HG02763 (cell line): Measurements from ENCODE around the gene COQ3.

Experiments
- ATAC-seq: cut with Tn5 transposase; IDR thresholded peaks from one replicate; pipeline ENCODE4 v1.9.1; 2021; ENCODE audit warnings: mild to moderate bottlenecking, moderate library complexity; ENCODE audit not compliant: unreplicated experiment

COQ3 gene, protein sequence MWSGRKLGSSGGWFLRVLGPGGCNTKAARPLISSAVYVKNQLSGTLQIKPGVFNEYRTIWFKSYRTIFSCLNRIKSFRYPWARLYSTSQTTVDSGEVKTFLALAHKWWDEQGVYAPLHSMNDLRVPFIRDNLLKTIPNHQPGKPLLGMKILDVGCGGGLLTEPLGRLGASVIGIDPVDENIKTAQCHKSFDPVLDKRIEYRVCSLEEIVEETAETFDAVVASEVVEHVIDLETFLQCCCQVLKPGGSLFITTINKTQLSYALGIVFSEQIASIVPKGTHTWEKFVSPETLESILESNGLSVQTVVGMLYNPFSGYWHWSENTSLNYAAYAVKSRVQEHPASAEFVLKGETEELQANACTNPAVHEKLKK

DNA sequence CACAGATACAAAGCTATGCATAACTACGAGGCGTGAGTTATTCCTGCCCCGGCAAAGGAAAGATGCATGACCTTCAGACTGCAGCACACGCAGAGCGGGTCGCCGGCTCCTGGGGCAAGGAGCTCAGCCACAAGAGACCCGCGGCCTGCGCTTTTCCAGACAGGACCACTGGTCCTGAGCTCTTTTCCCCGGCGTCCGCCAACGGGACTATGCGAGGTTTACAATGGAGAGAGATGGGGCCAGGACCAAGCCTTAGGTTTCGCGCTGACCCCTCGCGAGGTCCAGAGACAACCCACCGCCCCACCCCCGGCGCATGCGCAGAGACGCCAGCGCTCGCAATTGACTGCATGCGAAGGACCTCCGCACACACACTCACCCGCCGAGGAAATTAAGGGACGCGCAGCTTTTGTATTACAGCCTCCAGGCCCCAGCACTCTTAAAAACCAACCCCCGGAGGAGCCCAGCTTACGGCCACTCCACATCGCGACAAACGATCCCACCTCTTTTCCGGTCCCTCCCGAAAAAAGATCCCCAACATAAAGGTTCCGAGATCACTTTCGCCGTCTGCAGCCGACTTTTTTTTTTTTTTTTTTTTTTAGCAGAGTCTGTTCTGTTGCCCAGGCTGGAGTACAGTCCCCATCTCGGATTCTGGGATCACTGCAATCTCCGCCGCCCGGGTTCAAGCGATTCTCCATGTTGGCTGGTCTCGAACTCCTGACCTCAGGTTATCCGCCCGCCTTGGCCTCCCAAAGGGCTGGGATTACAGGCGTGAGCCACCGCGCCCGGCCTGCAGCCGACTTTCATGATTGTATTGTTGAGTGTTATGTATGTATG, at the start of gene COQ3:
COQ3 (minus strand) TSS at position 498 of the 834 bp plus-strand sequence; CDS start at position 482, 16 bp downstream.
- ATAC-seq = peak; percentile 87

DNA sequence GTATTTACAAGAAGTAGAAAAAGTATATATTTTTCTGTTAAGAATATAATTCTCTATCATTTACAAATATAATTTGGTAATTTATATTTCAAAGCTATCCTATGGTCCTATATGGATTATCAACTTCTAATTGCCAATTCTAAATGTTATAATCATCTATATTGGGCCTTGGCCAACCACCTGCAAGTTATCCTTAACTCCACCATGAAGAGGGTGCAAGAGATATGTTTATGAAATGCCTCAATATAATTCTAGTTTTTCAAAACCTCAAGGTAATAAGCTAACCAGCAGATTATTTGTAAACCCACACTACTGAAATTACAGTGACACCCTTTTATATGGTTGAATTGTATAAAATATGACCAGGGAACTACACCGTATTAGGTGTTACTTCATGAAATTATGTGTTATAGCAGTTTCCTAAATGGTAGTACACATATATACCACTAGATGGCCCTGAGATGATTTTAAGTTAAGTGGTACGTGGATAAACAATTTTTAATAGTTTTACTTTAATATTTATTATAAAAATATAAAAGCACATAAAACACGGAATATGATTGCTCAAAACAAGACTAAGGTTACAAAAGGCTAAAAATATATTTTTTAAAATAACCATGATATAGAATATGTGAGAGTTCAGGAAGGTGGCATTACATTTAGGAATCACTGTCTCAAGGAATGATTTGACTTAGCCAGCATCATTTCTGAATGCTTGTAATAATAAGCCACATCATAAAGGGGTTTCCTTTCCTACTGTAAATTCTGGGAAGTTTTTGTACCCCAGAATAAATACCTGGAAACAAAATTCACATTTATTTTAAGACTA, 40.9 kb upstream of the COQ3 start:
- ATAC-seq = no peak

DNA sequence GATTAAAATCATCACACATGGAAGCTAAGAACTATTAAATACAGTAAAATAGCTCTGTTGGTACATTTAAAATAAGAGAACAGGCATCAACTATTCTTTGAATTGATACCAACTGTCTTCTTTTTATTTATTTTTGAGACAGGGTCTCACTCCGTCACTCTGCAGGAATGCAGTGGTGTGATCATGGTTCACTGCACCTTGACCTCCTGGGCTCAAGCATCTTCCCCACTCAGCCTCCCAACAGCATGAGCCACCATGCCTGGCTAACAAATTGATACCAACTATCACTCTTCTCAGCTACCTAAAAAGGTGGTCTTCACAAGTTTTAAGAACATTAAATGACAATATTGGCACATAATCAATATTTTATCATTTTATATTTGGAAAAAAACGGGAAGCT, 38.9 kb upstream of the COQ3 start:
- ATAC-seq = no peak

DNA sequence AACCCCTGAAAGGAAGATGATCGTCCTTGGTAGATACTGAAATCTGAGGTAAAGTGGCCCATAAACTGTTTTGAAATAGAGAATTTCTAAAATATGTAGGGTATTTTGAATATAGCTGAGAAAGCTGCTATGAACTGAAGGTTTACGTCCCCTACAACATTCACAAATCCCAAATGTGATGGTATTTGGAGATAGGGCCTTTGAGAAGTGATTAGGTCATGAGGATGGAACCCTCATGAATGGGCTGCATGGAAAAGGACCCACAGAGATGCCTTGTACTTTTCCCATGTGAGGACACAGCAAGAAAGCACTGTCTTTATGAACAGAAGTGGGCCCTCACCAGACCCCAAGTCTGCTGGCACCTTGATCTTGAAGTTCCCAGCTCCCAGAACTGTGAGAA, 37.9 kb upstream of the COQ3 start:
- ATAC-seq = no peak

DNA sequence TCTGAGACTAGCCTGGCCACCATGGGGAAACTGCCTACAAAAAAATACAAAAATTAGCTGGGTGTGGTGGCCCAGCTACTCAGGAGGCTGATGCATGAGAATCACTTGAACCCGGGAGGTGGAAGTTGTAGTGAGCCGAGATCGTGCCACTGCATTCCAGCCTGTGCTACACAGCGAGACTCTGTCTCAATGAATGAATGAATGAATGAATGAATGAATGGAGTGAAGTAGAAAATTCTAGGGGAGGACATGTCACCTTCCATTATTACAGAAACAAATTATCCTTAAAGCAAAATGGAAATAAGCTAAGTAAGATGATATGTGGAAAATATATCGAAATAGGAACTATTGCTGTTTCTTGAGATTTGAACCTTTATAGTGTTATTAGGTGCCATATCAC, 34.0 kb upstream of the COQ3 start:
- ATAC-seq = no peak

DNA sequence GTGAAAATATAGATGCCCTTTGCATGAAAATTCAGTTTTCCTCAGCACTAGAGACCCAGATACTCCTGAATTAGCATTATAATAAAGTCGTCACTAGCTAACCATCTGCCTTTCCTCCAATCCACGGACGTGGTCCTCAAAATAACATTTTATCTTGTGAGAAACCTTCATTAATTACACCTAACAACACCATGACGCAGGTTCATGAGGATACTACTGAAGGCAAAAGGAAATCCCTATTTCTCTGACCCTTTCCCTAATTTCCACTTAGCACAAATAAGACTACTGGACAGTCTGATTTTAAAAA, 32.4 kb upstream of the COQ3 start:
- no peak for ATAC-seq

DNA sequence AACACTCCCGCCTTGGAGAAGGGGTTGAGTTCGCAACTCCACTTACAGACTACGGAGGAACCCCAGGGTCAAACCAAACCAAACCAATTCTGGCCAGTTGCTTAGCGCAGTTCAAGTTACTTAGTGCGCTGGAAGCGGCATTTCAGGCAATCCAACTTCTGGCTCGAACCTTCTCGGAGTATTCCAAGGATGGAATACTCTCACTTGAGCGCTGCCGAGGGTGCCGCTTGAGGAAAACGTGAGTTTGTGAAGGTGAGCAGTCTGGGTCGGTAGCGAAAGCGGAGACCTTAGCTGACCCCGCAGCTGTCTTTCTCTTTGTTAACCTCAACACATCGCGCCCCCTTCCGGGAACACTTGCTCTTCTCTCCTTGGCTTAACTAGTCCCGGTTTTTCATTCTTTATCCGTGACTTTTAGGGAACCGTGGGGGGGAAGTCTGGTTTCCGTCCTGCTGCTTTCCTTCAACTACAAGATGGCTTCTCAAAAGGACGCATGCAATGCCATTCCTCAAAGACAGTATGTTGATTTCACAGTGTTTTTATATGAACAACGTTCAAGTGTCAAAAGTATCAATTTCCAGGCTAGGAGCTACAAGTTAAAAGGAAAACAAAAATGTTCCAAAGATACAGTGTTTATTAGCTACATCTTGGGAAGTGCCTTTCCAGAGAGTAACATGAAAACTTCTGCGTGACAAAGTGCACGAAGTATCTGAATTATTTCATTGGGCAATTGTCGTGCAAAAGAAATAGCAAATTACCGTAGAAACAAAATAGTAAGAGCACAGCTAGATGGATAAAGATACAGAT, 31.9 kb upstream of the COQ3 start:
- peak; percentile 49 for ATAC-seq

DNA sequence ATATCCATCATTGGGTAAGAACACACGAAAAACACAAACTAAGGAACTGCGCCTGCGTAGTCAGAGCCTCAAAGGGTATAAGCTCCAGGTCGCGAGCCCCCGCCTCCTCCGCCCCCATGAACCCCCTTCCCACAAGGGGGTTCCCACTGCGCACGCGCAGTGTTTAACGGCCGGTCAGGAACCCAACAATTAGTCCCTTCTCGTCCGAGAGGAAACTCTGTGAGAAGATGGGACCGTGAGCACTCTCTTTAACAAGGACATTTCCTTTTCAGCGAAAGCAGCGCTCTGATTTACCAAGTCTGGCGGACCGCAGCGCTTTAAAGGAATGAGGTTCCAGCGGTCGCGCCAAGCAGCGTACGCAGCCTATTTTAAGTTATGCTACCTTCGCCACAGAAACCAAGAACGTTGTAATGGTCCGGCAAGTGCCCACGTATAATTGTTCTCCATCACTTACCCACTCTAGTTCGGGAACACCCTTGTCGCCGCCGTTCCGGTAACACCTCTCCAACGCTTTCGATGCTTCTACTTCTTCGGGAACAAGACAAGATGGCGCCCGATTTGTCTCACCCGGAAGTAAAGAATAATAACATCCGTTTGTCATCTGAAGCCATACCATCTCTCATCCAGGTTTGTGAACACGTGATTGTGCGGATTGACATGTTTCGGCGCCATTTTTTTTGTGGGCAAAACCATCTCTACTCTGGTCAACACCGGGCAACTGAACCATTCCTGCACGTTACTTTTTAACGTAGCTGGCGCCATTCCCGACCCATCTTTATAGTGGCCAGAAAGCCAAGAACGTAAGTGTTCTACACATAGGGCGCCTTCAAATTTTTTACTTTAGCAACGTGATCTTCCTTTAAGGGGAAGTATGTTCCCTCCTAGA, 31.0 kb upstream of the COQ3 start, which contains the start of gene PNISR:
PNISR (minus strand) TSS at position 548 of the 886 bp plus-strand sequence. CDS start 10,649 bp downstream, outside the sequence.
- ATAC-seq = peak; percentile 84

DNA sequence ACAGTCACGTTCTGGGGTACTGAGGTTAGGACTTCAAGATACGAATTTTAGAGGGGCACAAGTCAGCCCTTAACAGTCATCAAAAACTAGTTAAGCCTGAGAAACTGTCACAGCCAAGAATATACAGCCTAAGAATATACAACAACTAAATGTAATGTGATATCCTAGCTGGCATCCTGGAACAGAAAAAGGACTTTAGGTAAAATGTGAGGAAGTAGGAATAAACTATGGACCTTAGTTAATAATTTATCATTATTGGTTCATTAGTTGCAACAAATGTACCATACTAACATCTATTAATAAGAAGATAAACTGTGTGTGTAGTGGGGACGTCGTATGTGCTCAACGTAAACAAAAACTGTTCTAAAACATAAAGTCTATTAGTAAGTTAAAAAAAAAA, 30.0 kb upstream of the COQ3 start:
- ATAC-seq = no peak

DNA sequence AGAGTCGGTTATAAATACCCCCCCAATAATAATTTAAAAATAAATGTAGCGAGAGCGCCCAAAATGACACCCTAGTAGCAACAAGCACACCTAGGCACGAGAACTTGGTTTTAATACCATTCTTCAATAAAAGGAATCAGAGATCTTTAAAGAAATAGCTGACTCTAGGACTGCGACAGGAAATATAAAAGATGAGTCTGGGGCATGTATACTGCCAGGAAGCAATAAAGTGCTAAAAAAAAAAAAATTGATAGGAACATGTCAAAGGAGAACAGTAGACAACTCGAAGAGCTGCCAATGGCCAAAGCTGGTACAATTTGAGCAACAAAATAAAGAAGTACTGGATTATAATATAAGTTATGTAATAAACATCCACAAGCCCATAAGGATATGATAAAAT, 28.9 kb upstream of the COQ3 start:
- no peak for ATAC-seq

DNA sequence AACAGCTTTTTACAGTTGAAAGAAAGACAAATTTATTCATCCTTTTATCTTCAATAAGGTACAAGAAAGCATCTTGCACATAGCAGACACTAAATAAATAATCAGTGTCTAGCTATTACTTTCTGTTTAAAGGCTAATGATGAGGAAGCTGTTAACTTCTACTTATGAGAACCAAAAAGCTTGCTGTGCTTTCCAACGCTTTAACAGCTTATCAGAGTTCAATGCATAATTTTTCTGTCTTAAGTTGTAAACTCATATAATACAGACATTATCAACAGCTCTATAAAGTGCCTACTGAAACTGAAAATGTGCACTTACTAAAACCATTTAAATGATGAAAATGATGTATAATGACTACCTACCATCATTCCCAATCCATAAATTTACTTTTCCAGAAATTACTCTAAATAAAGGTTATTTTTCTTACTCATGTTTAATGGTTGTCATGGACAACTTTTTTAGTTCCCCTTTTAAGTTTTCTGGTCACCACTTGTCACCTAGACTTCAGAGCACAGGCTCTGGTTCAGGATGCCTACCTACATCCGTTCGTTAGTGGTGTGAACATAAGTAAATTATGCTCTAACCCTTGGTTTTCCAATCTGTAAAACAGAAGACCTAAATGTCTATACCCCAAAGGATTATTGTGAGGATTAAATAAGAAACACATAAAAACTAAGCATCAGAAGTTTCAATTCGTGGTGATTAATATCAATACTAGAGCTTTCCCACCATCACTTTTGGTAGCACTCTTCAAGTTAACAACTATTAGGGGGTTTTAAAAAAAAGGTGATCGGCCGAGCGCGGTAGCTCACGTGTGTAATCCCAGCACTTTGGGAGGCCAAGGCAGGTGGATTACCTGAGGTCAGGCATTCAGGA, 23.1 kb upstream of the COQ3 start:
- ATAC-seq = peak; percentile 70

DNA sequence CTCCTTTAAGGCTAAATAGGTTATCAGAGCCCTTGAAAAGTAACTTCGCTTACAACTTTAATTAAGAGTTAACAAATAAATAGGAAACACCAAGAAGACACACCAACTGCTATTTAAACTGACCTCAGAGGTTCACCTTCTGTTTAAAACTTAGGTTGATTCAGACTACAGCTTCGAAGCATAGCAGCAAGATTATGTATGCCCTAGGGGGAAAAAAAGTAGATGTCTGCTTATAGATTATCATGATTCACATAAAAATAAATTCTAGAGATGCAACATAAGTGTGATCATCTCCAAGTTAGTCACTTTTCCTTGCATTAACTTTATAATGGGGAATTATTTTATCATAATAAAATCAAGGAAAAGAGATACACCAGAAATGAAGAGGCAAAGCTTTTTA, 22.2 kb upstream of the COQ3 start:
- no peak for ATAC-seq

DNA sequence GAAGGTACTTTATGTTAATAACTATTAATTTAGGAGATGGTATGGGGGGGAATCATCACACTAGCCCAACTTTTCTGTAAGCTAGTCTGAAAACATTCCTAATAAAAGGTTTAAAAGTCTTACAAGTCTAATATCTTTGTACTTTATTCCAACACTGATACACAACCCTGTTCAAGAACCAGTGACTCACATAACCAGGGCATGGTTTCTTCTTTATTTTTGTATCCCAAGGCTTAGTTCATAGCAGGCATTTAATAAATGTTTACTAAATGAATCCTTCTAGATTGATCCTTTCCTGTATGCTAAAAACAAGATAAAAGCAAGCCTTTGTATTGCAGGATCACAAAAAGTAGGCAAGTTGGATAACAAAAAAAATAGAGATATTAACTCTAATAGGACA, 21.5 kb upstream of the COQ3 start:
- no peak for ATAC-seq

DNA sequence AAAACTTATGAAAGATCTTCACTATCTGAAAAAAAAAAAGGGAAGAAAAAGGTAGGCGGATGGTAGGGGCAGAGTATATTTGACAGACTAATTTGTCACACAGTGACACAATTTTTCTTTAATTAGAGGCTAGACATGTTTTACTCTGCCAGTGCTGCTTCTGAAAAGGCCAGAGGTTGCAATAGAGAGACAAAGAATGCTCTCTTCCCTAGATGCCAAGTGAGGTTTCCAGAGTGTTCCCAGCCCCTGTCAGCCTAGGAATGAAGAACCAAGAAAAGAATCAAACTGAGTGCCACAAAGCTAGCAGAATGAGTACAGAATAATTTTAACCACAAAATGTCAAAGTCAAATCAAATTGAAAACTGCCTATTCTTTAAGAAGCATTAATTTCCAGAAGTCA, 18.1 kb upstream of the COQ3 start:
- ATAC-seq = no peak

DNA sequence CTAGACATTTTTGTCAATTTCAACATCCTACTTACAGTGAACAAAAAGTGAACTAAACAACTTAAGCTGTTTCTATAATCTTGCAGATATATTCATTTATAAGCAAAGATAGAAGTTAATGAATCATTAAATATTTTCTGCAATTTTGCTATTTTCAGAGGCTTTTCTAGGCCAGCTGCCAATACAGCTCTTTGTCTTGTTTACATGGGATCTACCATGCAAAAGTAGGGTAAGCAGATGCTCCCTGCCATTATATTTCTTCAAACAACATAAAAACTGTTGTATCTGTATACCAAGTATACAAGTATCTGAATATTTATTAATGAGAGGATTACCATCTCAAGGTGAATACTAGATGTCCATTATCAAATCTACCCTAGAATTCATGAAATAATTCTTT, 15.7 kb upstream of the COQ3 start:
- no peak for ATAC-seq

DNA sequence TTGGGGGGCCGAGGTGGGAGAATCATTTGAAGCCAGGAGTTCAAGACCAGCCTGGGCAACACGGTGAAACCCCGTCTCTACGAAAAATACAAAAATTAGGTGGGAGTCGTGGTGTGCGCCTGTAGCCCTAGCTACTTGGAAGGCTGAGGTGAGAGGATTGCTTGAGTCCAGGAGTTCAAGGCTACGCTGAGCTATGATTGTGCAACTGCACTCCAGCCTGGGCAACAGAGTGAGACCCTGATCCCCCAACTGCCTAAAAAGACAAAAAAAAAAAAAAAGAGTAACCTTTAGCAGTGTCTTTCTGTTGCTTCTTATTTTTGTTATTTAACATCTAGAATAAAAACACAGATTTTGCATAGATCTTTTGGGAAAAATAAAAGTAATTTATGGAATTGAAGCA, 13.1 kb upstream of the COQ3 start:
- ATAC-seq = no peak

DNA sequence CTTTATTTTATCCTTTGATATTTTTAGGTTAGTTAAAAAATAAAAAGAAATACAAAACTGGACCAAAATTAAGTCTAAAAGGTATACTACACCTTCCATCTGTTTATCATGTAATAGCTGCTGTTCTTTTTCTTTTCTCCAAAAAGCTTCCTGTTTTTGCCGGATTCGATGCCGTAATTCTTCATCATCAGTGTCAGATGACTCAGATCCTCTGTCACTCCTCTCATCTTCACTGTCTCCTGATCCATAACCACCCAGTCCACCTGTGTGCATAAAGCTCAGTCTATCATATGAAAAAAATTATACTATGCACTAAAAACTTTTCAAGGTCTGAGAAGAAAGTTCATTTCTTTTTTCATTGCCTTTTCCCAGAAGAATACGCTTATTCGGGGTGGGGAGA, 8.5 kb upstream of the COQ3 start:
- no peak for ATAC-seq

DNA sequence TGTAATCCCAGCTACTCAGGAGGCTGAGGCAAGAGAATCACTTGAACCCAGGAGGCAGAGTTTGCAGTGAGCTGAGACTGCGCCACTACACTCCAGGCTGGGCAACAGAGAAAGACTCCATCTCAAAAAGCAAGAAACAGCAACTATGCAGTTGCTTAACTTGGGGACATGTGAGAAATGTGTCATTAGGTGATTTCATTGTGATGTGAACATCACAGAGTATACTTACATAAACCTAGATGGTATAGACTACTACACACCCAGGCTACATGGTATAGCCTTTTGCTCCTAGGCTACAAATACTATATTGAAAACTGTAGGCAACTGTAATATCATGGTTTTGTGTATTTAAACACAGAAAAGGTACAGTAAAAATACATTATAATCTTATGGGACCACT, 3.3 kb upstream of the COQ3 start:
- ATAC-seq = no peak

DNA sequence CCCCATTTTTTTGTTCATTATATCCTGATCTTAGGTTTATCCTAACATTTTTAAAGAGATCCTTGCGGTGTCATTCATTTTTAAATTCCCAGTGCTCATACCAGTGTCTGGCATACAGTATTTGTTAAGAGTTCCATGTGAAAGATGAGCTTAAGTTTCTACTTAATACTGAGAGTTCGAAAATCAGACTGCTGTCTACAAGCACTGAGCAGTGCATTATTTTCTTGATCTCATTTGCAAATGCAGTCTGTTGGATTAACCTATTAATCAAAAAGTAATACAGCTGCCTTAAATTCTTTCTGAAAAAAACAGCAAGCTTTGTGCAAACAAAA, 663 bp downstream of the COQ3 start:
- ATAC-seq = peak; percentile 14
